Smooth muscle cell (in vitro differentiated cells): ENCODE data around the gene MND1. TPM values are rescaled to one million over a fixed set of nuclear protein-coding genes. Genes with fewer than 3 reads are reported as not detected.

Source experiments
- DNase-seq: peaks from one replicate; lab custom pipeline; 2025; ENCODE audit not compliant: unreplicated experiment; lab: John Stamatoyannopoulos, UW
- H2AFZ ChIP-seq: fragments of 200-600 bp; sonication (generic); 2 replicates; pipeline ENCODE4 v1.6.0; 2016; ENCODE audit warnings: antibody characterized with exemption, low read depth, mild to moderate bottlenecking
- H3F3A ChIP-seq: fragments of 200-600 bp; sonication (generic); 2 replicates; pipeline ENCODE4 v1.6.0; 2017; ENCODE audit warnings: antibody characterized with exemption, low read depth
- H3K27ac ChIP-seq: fragments of 200-600 bp; sonication (generic); 2 replicates; pipeline ENCODE4 v1.5.1; 2016; ENCODE audit warnings: low read depth, mild to moderate bottlenecking
- H3K27me3 ChIP-seq: fragments of 200-600 bp; sonication (generic); 2 replicates; pipeline ENCODE4 v1.6.1; 2016; ENCODE audit warnings: low read depth, mild to moderate bottlenecking
- H3K36me3 ChIP-seq: fragments of 200-600 bp; sonication (generic); 2 replicates; pipeline ENCODE4 v1.5.1; 2016; ENCODE audit warnings: low read depth
- H3K4me1 ChIP-seq: fragments of 200-600 bp; sonication (generic); 2 replicates; pipeline ENCODE4 v1.5.1; 2016; ENCODE audit warnings: low read depth
- H3K4me2 ChIP-seq: fragments of 200-600 bp; sonication (generic); 2 replicates; pipeline ENCODE4 v1.6.0; 2016; ENCODE audit warnings: mild to moderate bottlenecking
- H3K4me3 ChIP-seq: fragments of 200-600 bp; sonication (generic); 2 replicates; pipeline ENCODE4 v1.5.1; 2016; ENCODE audit warnings: mild to moderate bottlenecking
- H3K79me2 ChIP-seq: fragments of 200-600 bp; sonication (generic); 2 replicates; pipeline ENCODE4 v1.6.0; 2016; ENCODE audit warnings: low read depth, mild to moderate bottlenecking
- H3K9ac ChIP-seq: fragments of 200-600 bp; sonication (generic); 2 replicates; pipeline ENCODE4 v1.6.0; 2016; ENCODE audit warnings: low read depth
- H3K9me3 ChIP-seq: fragments of 200-600 bp; sonication (generic); replicated peaks from 2 replicates; pipeline ENCODE4 v1.5.1; 2016; ENCODE audit warnings: low read depth
- H4K20me1 ChIP-seq: fragments of 200-600 bp; sonication (generic); 2 replicates; pipeline ENCODE4 v1.6.0; 2016; ENCODE audit warnings: low read depth
- CTCF ChIP-seq: fragments of 200-600 bp; sonication (generic); IDR thresholded peaks from 2 replicates; pipeline ENCODE4 v1.5.1; 2017; ENCODE audit warnings: borderline replicate concordance, mild to moderate bottlenecking, antibody characterized with exemption; ENCODE audit not compliant: insufficient read depth, poor library complexity, severe bottlenecking
- WGBS: methylation state at CpG from one replicate; pipeline ENCODE4 v1.1.7; 2016; ENCODE audit warnings: low lambda C conversion rate; 5-methylcytosine and 5-hydroxymethylcytosine counted together
- polyA plus RNA-seq: library from polyadenylated mRNA; unstranded; fragments of >200 nt; fragmentation: Nextera tagmentation; extraction: Ambion mirVana; gene quantifications from 2 replicates; pipeline ENCODE4 v1.2.1, GENCODE V29; 2016
- total RNA-seq: library from RNA; depleted of rRNA; stranded (reverse); fragments of >200 nt; gene quantifications from 2 replicates; pipeline ENCODE4 v1.2.3, GENCODE V29; 2014

Gene MND1
- total and polyA plus RNA-seq, 2 experiments from 2014 or later: 1.7 to 3.1 TPM

DNA sequence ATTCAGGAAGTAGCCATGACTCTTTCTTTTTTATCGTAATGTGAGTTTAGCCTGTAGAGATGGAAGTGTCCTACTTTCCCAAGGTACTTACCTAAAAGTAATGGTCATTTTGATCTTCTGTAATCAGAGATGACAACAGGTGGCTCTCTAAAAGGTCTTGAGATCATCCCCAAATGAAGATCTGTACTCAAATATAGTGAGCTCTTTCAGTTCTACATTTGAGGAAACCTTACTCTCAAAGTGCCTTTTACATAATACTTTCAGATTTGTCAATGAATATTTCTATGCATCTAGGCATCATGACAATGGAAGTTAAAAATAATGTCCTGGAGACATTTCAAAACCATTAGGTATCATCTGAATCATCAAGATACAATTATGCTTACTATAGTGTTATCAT lies 17.2 kb upstream of the MND1 start:
- 100% methylated on average over 1 of the region's 1 CpG for WGBS
- no peaks in the 10 kb centered on the region for H3K36me3 ChIP-seq
- no peak for TF ChIP-seq CTCF

DNA sequence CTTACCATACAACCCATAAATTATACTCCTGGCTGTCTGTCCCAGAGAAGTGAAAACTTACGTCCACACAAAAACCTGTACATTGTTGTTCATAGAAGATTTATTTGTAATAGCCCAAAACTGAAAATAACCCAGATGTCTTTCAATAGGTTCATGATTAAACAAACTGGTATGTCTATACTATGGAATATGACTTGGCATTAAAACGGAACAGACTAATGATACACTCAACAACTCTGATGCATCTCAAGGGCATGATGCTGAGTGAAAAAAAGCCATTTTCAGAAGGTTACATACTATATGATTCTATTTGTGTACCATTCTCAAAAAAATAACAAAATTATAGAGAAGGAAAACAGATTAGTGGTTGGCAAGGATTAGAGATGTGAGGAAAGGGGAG lies 11.6 kb upstream of the MND1 start:
- no peak overlapping the region for H2AFZ ChIP-seq
- H3K27ac ChIP-seq: no peak overlapping the region
- no peaks in the 10 kb centered on the region for H3F3A ChIP-seq
- no peaks in the 10 kb centered on the region for H3K27me3 ChIP-seq
- H3K9ac ChIP-seq: no peak overlapping the region
- DNase-seq: no peak
- H3K79me2 ChIP-seq: no peaks in the 10 kb centered on the region
- H3K4me1 ChIP-seq: no peaks in the 10 kb centered on the region
- WGBS: 95% methylated on average over 2 of the region's 2 CpGs
- TF ChIP-seq CTCF: no peak
- no peaks in the 10 kb centered on the region for H4K20me1 ChIP-seq
- no peak overlapping the region for H3K4me3 ChIP-seq
- H3K36me3 ChIP-seq: no peaks in the 10 kb centered on the region
- no peak overlapping the region for H3K4me2 ChIP-seq
- no peaks in the 10 kb centered on the region for H3K9me3 ChIP-seq

More for the DNA sequence above, 17.2 kb upstream of the MND1 start:
- Histone ChIP-seq H3K9me3 (no peaks in the 10 kb centered on the region), H3K4me1 (no peaks in the 10 kb centered on the region), H3K27me3 (no peaks in the 10 kb centered on the region), H3K27ac (no peak overlapping the region), H3K79me2 (no peaks in the 10 kb centered on the region), H3F3A (no peaks in the 10 kb centered on the region), H4K20me1 (no peaks in the 10 kb centered on the region), H2AFZ (no peak overlapping the region), H3K4me2 (no peak overlapping the region), H3K9ac (no peak overlapping the region), H3K4me3 (no peak overlapping the region)
- DNase-seq: no peak

GRCh38 chr4:153333874-153334273 lies 10.6 kb upstream of the MND1 start:
- H3F3A ChIP-seq: no peaks in the 10 kb centered on the region
- TF ChIP-seq CTCF: no peak
- no peak for DNase-seq
- H3K9ac ChIP-seq: no peak overlapping the region
- no peaks in the 10 kb centered on the region for H3K36me3 ChIP-seq
- no peaks in the 10 kb centered on the region for H3K27me3 ChIP-seq
- H3K4me1 ChIP-seq: no peaks in the 10 kb centered on the region
- no peaks in the 10 kb centered on the region for H4K20me1 ChIP-seq
- H3K9me3 ChIP-seq: no peaks in the 10 kb centered on the region
- H3K4me3 ChIP-seq: no peak overlapping the region
- H3K4me2 ChIP-seq: no peak overlapping the region
- H2AFZ ChIP-seq: no peak overlapping the region
- no peaks in the 10 kb centered on the region for H3K79me2 ChIP-seq
- H3K27ac ChIP-seq: no peak overlapping the region

DNA sequence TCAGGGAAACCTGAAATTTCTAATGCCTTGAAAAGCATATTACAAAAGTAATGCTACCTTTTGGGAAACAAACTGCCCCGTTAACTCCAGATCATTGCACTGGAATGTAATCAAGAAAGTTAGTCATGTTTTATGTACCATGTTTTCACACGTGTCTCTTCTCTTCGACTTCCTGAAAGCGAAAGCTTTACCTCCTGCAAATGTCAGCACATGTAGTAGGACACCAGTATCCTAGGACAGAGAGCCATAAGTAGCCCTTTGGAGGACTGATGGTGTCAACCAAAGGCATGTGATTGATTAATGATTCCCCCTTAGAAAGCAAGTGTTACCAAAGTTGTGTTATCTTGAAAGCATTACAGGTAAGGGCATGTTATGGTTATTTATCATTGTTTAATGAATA lies 8.8 kb upstream of the MND1 start:
- Histone ChIP-seq H3K27ac (no peak overlapping the region), H3K9me3 (no peaks in the 10 kb centered on the region), H3K27me3 (no peaks in the 10 kb centered on the region), H4K20me1 (no peaks in the 10 kb centered on the region), H3K36me3 (no peaks in the 10 kb centered on the region), H3F3A (no peaks in the 10 kb centered on the region), H3K9ac (no peak overlapping the region), H3K4me2 (no peak overlapping the region), H3K4me3 (no peak overlapping the region), H3K79me2 (no peaks in the 10 kb centered on the region), H3K4me1 (no peaks in the 10 kb centered on the region), H2AFZ (no peak overlapping the region)
- no peak for DNase-seq
- 80% methylated on average over 4 of the region's 4 CpGs for WGBS
- TF ChIP-seq CTCF: no peak
